Measurements from ENCODE around the gene CNOT8. TPM values are rescaled to one million over a fixed set of nuclear protein-coding genes. Genes with fewer than 3 reads are reported as not detected.
"Not testable (repeated sequence)": the region's sequence is repeated elsewhere in the genome, so short reads cannot be mapped to it uniquely, and the experiment has no call there.

Gene CNOT8
- polyA plus RNA-seq, 10 donors, result 34.1 to 44.6 (median 40.1) TPM

DNA sequence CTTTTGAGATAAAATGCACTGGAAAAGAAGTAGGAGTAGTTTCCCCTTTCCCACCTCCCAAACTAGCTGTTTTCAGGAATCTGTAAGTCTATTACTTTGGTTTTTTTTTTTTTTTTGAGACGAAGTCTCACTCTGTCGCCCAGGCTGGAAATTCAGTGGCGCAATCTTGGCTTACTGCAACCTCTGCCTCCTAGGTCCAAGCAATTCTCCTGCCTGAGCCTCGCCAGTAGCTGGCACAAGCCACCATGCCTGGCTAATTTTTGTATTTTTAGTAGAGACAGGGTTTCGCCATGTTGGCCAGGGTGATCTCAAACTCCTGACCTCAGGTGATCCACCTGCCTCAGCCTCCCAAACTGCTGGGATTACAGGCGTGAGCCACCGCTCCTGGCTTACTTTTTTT, 47.2 kb downstream of the CNOT8 start:
- DNase-seq, result not testable (repeated sequence)

DNA sequence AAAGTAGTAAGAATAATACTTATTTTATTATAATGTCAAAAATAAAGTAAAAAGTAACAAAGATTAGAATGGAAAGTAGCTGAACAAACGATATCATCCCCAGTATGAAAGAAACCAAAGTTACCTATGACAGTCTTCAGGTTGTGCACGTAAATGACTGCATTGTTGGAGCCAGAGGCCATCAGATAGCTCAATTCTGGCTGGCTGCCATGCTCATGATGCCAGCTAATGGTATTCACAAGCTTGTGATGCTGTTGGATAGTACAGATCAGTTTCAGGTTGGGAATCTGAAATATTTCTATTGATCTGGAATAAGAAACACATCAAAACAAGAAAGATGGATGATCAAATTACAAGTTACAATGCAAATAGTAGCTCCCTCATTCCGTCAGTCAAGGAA, 58.4 kb downstream of the CNOT8 start:
- DNase-seq, result no peak

DNA sequence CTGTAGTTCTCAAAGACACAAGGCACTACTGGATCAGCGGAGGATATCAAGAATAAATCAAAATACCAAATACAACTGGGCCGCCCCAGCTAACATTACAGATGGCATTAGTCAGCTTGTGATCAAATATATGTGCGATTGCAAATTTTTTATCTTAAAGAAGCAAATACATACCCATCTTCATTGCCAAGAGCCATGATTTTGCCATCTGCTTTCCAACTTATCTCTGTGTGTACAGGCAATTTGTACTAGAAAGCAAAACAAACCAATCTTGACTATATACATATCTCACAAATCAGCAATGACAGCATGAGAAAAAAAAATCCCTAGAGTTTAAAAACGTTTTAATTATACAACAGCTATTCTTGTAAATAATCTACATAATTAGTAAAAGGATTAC, 59.3 kb downstream of the CNOT8 start:
- no peak for DNase-seq

DNA sequence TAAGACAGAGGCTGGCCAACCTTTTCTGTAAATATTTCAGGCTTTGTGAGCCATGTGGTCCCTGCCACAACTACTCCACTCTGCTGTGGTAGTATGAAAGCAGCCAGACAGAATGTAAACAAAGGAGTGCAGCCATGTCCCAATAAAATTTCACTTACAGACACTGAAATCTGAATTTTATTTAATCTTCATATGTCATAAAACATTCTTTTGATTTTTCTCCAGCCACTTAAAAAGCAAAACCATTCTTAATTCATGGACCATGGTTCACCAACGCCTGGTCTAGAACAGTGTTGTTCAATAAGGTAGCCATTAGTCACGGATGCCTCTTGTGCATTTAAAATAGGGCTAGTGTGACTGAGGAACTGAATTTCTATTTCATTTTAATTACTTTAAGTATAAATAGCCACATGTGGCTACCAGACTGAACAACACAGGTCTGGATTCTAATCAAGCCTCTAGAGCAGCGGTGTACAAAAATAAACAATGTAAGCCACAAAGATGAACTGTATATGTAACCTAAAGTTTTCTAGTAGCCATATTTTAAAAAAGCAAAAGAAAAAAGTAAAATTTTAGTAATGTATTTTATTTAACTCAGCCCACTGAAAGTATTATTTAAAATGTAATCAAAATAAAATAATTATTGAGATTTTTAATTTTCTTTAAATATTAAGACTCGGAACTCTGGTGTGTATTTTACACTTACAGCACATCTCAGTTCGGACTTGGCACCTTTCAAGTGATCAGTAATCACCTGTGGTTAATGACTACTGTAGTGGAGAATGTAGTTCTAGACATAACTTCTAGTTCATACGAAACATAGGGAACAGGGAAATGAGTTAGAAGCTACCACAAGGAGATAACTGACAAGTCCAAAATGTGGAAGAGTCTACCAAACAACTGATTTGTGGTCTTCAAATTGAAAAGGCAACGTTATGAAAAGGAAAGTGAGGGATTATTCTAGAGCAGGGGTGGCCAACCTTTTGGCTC, 65.3 kb downstream of the CNOT8 start:
- no peak for DNase-seq

Other genes with a start within 250 kb of the CNOT8 start
- gene LARP1, start 103.2 kb upstream of the CNOT8 start, polyA plus RNA-seq (ENCODE audit: insufficient read length in 10 of 10), result 100 to 1,000 TPM in 2 of 10 donors, 10 to 100 TPM in 8; 80.0 to 115 (median 91.8) TPM
- 10 to 100 TPM; 10.6 to 19.4 (median 12.9) TPM for gene FAXDC2, start 8.0 kb upstream of the CNOT8 start, polyA plus RNA-seq (ENCODE audit: insufficient read length in 10 of 10)
- 10 to 100 TPM; 14.7 to 20.3 (median 17.2) TPM for gene GEMIN5, start 79.6 kb downstream of the CNOT8 start, polyA plus RNA-seq (ENCODE audit: insufficient read length in 10 of 10)
- gene MRPL22, start 82.4 kb downstream of the CNOT8 start, polyA plus RNA-seq (ENCODE audit: insufficient read length in 10 of 10), result 10 to 100 TPM; 30.1 to 39.4 (median 32.0) TPM
- under 1 TPM in 7 of 10 donors, not detected in 3; 0.08 to 0.26 (median 0.14) TPM for gene KIF4B, start 155.1 kb downstream of the CNOT8 start, polyA plus RNA-seq (ENCODE audit: insufficient read length in 10 of 10)

Data from muscle of back (tissue), 11 donors.